PFSK-1 (cell line): ENCODE measurements around the gene IL23A.

Experiments
- POLR2AphosphoS5 ChIP-seq: IDR thresholded peaks from 2 replicates; pipeline ENCODE4 v1.6.1; 2012; ENCODE audit warnings: low read depth, mild to moderate bottlenecking, control low read depth, low read length, moderate library complexity
- REST ChIP-seq, 2 experiments: IDR thresholded peaks; 2 replicates each; pipeline versions ENCODE4 v1.6.1 to v1.8.0; 2011 to 2012; ENCODE audit warnings: low read depth in 2 of 2, low read length in 2 of 2, control low read depth in 1 of 2, inconsistent platforms in 1 of 2, mild to moderate bottlenecking in 1 of 2, moderate library complexity in 1 of 2; ENCODE audit not compliant: insufficient read depth in 1 of 2
- SIN3A ChIP-seq: IDR thresholded peaks from 2 replicates; pipeline ENCODE4 v1.6.1; 2012; ENCODE audit warnings: mild to moderate bottlenecking, low read length, moderate library complexity, borderline replicate concordance; ENCODE audit not compliant: insufficient read depth

GRCh38 chr12:56382611-56383010 lies 43.9 kb downstream of the IL23A start:
- no peak for TF ChIP-seq REST (IDR thresholded peaks at IDR 0.05; ENCODE audit: insufficient read depth in 1 of 2, low read depth in 2 of 2, low read length in 2 of 2)
- TF ChIP-seq POLR2AphosphoS5: no peak
- no peak for TF ChIP-seq SIN3A
